Tibial artery (tissue), 4 donors: Measurements from ENCODE around the gene IL22RA2.

Experiments
- DNase-seq, 2 donors: peaks; one replicate each; pipeline ENCODE4 v3.0.0-alpha.2; 2019
- H3K27ac ChIP-seq, 2 donors: fragments of 200-600 bp; sonication (generic) in 1 of 2; 1 replicate in 1 of 2; 2 replicates in 1 of 2; pipeline ENCODE4 v1.5.1; 2018 to 2019; ENCODE audit warnings: mild to moderate bottlenecking in 1 of 2
- H3K27me3 ChIP-seq, 2 donors: fragments of 200-600 bp; sonication (generic) in 1 of 2; one replicate each; pipeline versions ENCODE4 v1.5.1 to v1.6.0; 2016 to 2019
- H3K36me3 ChIP-seq, 3 donors: fragments of 200-600 bp; sonication (generic) in 2 of 3; one replicate each; pipeline ENCODE4 v1.5.1; 2016 to 2019; ENCODE audit warnings: mild to moderate bottlenecking in 2 of 3
- H3K4me1 ChIP-seq, 4 donors: fragments of 200-600 bp; sonication (generic) in 2 of 4; 1 replicate in 3 of 4; 2 replicates in 1 of 4; pipeline ENCODE4 v1.5.1; 2016 to 2019
- H3K4me3 ChIP-seq, 2 donors: fragments of 200-600 bp; sonication (generic) in 1 of 2; 1 replicate in 1 of 2; 2 replicates in 1 of 2; pipeline ENCODE4 v1.5.1; 2018 to 2019; ENCODE audit warnings: mild to moderate bottlenecking in 2 of 2
- H3K9me3 ChIP-seq, 3 donors: fragments of 200-600 bp; sonication (generic) in 1 of 3; one replicate each; pipeline ENCODE4 v1.5.1; 2016 to 2019
- intact Hi-C: fragments of 100-400 bp; cut with DNase I; formaldehyde crosslinking; loops from one replicate; pipeline ENCODE4 v1.15.0; 2023; ENCODE audit warnings: low total_unique reads
- TF ChIP-seq, protein P1 (sequence below), 2 experiments: fragments of 200-600 bp in 1 of 2; fragments of 450-650 bp in 1 of 2; IDR thresholded peaks; one replicate each; pipeline ENCODE4 v1.5.1; 2017 to 2019; ENCODE audit warnings: antibody characterized with exemption in 2 of 2, mild to moderate bottlenecking in 1 of 2, moderate library complexity in 1 of 2

The IL22RA2 gene

DNA sequence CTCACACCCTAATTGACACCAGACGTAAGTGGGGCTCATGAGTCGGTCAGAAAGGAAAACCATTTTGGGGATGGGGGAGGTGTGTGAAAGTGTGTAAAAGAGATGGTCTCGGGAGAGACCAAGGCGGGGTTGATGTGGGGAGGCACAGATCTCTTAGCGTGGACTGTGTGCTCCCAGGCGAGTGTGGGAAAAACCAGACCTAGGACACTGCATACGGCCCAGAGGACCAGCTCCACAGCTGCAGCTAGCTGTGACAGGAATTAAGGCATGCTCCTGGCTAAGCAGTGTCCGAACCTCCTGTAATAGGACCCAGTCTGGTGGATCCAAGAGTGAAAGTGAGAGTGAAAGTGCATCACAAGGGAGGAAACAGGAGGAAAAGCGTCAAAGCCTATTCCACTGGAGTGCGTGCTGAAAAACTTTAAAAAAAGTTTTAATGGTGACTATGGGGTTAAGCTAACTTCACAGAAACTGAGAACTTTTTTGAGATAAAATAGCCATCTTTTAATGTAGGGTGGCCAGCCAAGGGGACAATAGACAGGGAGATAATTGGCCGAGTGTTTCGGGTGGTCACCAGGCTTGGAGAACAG is 9.6 kb downstream of the IL22RA2 start:
- DNase-seq, result no peak
- intact Hi-C loops, result no loop called here
- Histone ChIP-seq H3K9me3 (no peaks in the 10 kb centered on the region), H3K27ac (no peak overlapping the region), H3K36me3 (no peaks in the 10 kb centered on the region), H3K4me3 (no peak overlapping the region), H3K4me1 (no peaks in the 10 kb centered on the region), H3K27me3 (no peaks in the 10 kb centered on the region)
- TF ChIP-seq, protein P1, sequence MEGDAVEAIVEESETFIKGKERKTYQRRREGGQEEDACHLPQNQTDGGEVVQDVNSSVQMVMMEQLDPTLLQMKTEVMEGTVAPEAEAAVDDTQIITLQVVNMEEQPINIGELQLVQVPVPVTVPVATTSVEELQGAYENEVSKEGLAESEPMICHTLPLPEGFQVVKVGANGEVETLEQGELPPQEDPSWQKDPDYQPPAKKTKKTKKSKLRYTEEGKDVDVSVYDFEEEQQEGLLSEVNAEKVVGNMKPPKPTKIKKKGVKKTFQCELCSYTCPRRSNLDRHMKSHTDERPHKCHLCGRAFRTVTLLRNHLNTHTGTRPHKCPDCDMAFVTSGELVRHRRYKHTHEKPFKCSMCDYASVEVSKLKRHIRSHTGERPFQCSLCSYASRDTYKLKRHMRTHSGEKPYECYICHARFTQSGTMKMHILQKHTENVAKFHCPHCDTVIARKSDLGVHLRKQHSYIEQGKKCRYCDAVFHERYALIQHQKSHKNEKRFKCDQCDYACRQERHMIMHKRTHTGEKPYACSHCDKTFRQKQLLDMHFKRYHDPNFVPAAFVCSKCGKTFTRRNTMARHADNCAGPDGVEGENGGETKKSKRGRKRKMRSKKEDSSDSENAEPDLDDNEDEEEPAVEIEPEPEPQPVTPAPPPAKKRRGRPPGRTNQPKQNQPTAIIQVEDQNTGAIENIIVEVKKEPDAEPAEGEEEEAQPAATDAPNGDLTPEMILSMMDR (IDR thresholded peaks at IDR 0.05), result no peak

DNA sequence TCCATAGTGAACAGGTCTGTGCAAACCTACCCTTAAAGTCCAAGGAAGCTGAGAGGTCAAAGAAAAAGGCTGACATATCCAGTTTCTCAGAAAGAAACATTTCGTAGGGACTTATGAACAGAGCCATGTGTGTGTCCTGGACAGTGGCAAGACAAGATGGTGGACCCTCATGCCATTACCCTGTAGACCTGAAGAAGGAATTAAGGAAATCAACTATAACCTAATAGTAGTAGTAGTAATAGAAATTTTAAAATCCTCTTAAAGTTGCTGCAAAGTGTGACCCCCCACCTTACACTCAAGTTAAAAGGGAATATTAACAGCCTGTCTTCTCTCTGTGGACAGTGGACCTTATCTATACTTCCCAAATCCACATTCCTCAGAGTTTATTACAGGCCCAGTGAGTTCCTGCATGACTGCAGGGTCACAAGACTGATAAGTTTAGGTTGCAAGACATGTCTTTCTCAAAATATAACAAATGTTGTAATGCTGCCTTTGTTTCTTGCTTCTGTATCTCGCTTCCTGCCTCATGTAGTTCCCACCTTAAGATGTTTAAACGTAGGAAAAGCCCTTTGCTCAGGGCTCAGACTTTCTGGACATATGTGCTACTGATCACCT is 10.6 kb downstream of the IL22RA2 start:
- Histone ChIP-seq H3K27me3 (no peaks in the 10 kb centered on the region), H3K27ac (no peak overlapping the region), H3K4me1 (no peaks in the 10 kb centered on the region), H3K4me3 (no peak overlapping the region), H3K36me3 (no peaks in the 10 kb centered on the region), H3K9me3 (no peaks in the 10 kb centered on the region)
- DNase-seq, result no peak
- TF ChIP-seq, protein P1 (IDR thresholded peaks at IDR 0.05), result no peak
- intact Hi-C loops, result no loop called here

DNA sequence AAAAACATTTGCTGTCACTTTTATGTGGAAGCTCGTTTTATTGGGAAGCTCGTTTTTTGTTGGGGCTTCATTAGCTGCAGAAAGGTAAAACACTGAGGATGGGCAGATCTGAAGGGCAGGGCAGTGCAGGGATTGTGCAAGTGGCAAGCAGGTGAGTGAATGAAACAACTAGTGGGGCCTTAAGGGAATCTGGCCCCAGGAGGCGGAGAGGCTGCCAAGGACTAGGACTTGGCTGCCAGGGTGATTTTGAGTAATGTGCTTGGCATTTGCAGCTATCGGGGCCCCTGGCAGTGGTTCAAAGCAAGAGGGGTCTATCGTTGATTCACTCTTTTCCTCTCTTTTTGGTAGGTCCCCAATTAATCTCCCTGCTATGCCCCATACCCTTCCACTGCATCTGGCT is 11.5 kb downstream of the IL22RA2 start:
- Histone ChIP-seq H3K4me1 (no peaks in the 10 kb centered on the region), H3K27me3 (no peaks in the 10 kb centered on the region), H3K9me3 (no peaks in the 10 kb centered on the region), H3K36me3 (no peaks in the 10 kb centered on the region), H3K4me3 (no peak overlapping the region), H3K27ac (no peak overlapping the region)
- intact Hi-C loops, result no loop called here
- no peak for DNase-seq
- TF ChIP-seq, protein P1 (IDR thresholded peaks at IDR 0.05), result no peak

DNA sequence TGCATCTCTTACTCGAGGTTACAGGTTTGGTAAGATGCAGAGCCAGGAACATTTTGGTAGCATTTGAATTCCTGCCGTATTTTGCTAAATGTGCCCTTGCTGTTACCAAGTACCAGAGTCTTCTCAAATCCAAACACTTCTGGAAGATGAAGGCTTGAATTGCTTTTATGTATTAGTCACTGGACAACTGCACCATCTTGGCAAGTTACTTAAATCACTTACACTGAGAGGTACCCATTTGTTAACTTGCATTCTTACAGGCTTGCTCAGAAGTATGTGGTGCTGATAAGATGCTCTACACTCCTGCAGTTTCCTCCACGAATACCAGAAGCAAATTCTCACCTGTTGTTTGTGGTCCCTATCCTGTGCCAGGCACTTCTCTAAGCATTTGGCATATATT is 12.7 kb downstream of the IL22RA2 start:
- intact Hi-C loops, result no loop called here
- H3K36me3 ChIP-seq, result no peaks in the 10 kb centered on the region
- TF ChIP-seq, protein P1 (IDR thresholded peaks at IDR 0.05), result no peak
- no peaks in the 10 kb centered on the region for H3K4me1 ChIP-seq
- H3K27ac ChIP-seq, result no peak overlapping the region
- DNase-seq, result no peak
- no peak overlapping the region for H3K4me3 ChIP-seq
- no peaks in the 10 kb centered on the region for H3K9me3 ChIP-seq
- no peaks in the 10 kb centered on the region for H3K27me3 ChIP-seq

DNA sequence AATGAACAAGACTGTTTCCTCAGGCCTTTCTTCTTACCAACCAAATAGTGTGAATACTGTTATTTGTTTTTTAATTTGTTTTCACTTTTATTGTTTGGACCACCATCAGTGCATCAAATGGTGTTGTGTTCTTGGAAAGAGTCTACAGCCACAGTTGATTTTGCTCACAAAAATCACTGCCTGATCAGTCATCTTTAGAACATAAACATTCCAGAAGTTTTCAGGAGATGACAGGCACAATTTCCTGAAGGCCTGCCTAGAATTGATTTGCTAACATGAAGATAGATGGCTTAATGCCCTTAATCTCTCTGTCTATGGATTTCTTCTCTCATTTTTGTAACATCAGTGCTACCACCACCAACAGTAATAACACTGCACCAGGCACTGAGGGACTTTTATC is 13.5 kb downstream of the IL22RA2 start:
- Histone ChIP-seq H3K27me3 (no peaks in the 10 kb centered on the region), H3K9me3 (no peaks in the 10 kb centered on the region), H3K36me3 (no peaks in the 10 kb centered on the region), H3K27ac (no peak overlapping the region), H3K4me3 (no peak overlapping the region), H3K4me1 (no peaks in the 10 kb centered on the region)
- intact Hi-C loops, result no loop called here
- DNase-seq, result no peak
- TF ChIP-seq, protein P1 (IDR thresholded peaks at IDR 0.05), result no peak
